A549 (cell line): ENCODE results near the gene SAMM50. TPM values are rescaled to one million over a fixed set of nuclear protein-coding genes. Genes with fewer than 3 reads are reported as not detected.

ENCODE experiments used
- ATAC-seq, 2 experiments: fragments of 200-7000 bp in 1 of 2; fragments of >200 bp in 1 of 2; cut with Nextera tagmentation in 1 of 2; cut with Tn5 transposase in 1 of 2; 3 replicates each; pipeline versions ENCODE4 v1.8.0 to v1.9.1; 2018 to 2020; ENCODE audit warnings: mild to moderate bottlenecking in 1 of 2, moderate library complexity in 1 of 2
- CTCF ChIA-PET: fragments of 300-600 bp; sonication (Branson Sonifier 250); formaldehyde crosslinking; extraction: SDS; loops from one replicate; lab custom pipeline; 2021; ENCODE audit warnings: antibody characterized with exemption, inconsistent platforms; lab: Yijun Ruan, JAX
- POLR2A ChIA-PET: fragments of 350-600 bp; formaldehyde crosslinking; extraction: SDS; loops from one replicate; lab custom pipeline; 2021; ENCODE audit warnings: antibody characterized with exemption, inconsistent platforms; lab: Yijun Ruan, JAX
- DNase-seq, 2 experiments: peaks; one replicate each; pipeline versions ENCODE4 v3.0.0 to v3.0.0-alpha.2; 2011 to 2016; ENCODE audit warnings: low read depth in 1 of 2, low spot score in 1 of 2
- FAIRE-seq: peaks from 2 replicates; lab custom pipeline; 2011; peaks lifted over from hg19 to GRCh38; lab: Jason Lieb, UNC
- H3K27ac ChIP-seq, 2 experiments: fragments of >200 bp; sonication (Bioruptor Twin); formaldehyde crosslinking; 3 replicates each; pipeline ENCODE4 v1.5.1; 2016 to 2017
- H3K4me1 ChIP-seq: fragments of >200 bp; sonication (Bioruptor Twin); formaldehyde crosslinking; 3 replicates; pipeline ENCODE4 v1.6.1; 2016
- H3K4me2 ChIP-seq: fragments of >200 bp; sonication (Bioruptor Twin); formaldehyde crosslinking; 3 replicates; pipeline ENCODE4 v1.6.1; 2016
- H3K4me3 ChIP-seq: fragments of >200 bp; sonication (Bioruptor Twin); formaldehyde crosslinking; 3 replicates; pipeline ENCODE4 v1.5.1; 2016
- H3K9me3 ChIP-seq: fragments of >200 bp; sonication (Bioruptor Twin); formaldehyde crosslinking; 3 replicates; pipeline ENCODE4 v1.6.1; 2016
- CBX8 ChIP-seq: fragments of 200-600 bp; sonication (generic); IDR thresholded peaks from 2 replicates; pipeline ENCODE4 v1.6.1; 2016
- EHF ChIP-seq: fragments of 250-450 bp; sonication (Bioruptor Pico); IDR thresholded peaks from 2 replicates; pipeline ENCODE4 v1.5.0; 2020; ENCODE audit warnings: mild to moderate bottlenecking
- EHMT2 ChIP-seq: fragments of 200-600 bp; sonication (generic); IDR thresholded peaks from 2 replicates; pipeline ENCODE4 v1.6.1; 2016; ENCODE audit warnings: antibody characterized with exemption, low read depth, mild to moderate bottlenecking, moderate library complexity
- EP300 ChIP-seq, 2 experiments: fragments of >200 bp; sonication (Bioruptor Twin); formaldehyde crosslinking; IDR thresholded peaks; 2 replicates in 1 of 2; 3 replicates in 1 of 2; pipeline ENCODE4 v1.6.1; 2016 to 2017
- FOSB ChIP-seq: fragments of 250-450 bp; sonication (Bioruptor Pico); IDR thresholded peaks from 2 replicates; pipeline ENCODE4 v1.5.0; 2020; ENCODE audit warnings: mild to moderate bottlenecking, moderate library complexity
- GATA3 ChIP-seq: IDR thresholded peaks from 2 replicates; pipeline ENCODE4 v1.6.1; 2012; ENCODE audit warnings: borderline replicate concordance
- HDAC2 ChIP-seq: fragments of 200-600 bp; sonication (generic); IDR thresholded peaks from 2 replicates; pipeline ENCODE4 v1.6.1; 2016
- HOXB13 ChIP-seq: fragments of 250-450 bp; sonication (Bioruptor Pico); IDR thresholded peaks from 2 replicates; pipeline ENCODE4 v1.5.0; 2020; ENCODE audit warnings: low read depth, mild to moderate bottlenecking, moderate library complexity
- JUN ChIP-seq, 2 experiments: fragments of >200 bp; sonication (Bioruptor Twin); formaldehyde crosslinking; IDR thresholded peaks; 2 replicates in 1 of 2; 3 replicates in 1 of 2; pipeline ENCODE4 v1.6.1; 2016 to 2017
- JUNB ChIP-seq: fragments of >200 bp; sonication (Bioruptor Twin); formaldehyde crosslinking; IDR thresholded peaks from 2 replicates; pipeline ENCODE4 v1.6.1; 2016
- KDM5A ChIP-seq: fragments of 200-600 bp; sonication (generic); IDR thresholded peaks from 2 replicates; pipeline ENCODE4 v1.6.1; 2016; ENCODE audit warnings: antibody characterized with exemption, mild to moderate bottlenecking
- MYC ChIP-seq: IDR thresholded peaks from 2 replicates; pipeline ENCODE4 v1.6.1; 2012; ENCODE audit warnings: mild to moderate bottlenecking, inconsistent platforms, low read length, improper control_type of control experiment, borderline replicate concordance
- NFE2L2 ChIP-seq: fragments of 150-350 bp; conservative IDR thresholded peaks from 2 replicates; pipeline ENCODE4 v1.6.1; 2014; ENCODE audit warnings: low read length
- NR3C1 ChIP-seq: fragments of >200 bp; sonication (Bioruptor Twin); formaldehyde crosslinking; IDR thresholded peaks from 3 replicates; pipeline ENCODE4 v1.6.1; 2017
- POLR2A ChIP-seq: IDR thresholded peaks from 2 replicates; pipeline ENCODE4 v1.6.1; 2012; ENCODE audit warnings: mild to moderate bottlenecking, low read length
- POLR2AphosphoS2 ChIP-seq: conservative IDR thresholded peaks from 2 replicates; pipeline ENCODE4 v1.6.1; 2012; ENCODE audit warnings: low read length, improper control_type of control experiment, inconsistent platforms
- RAD21 ChIP-seq, 2 experiments: fragments of >200 bp in 1 of 2; sonication (Bioruptor Twin) in 1 of 2; formaldehyde crosslinking in 1 of 2; IDR thresholded peaks in 1 of 2; conservative IDR thresholded peaks in 1 of 2; 2 replicates in 1 of 2; 3 replicates in 1 of 2; pipeline ENCODE4 v1.6.1; 2012 to 2018; ENCODE audit warnings: inconsistent platforms in 1 of 2
- RFX5 ChIP-seq: fragments of 450-650 bp; IDR thresholded peaks from 2 replicates; pipeline ENCODE4 v1.7.1; 2014; ENCODE audit warnings: antibody characterized with exemption, mild to moderate bottlenecking, moderate library complexity
- SMC3 ChIP-seq: fragments of >200 bp; sonication (Bioruptor Twin); formaldehyde crosslinking; IDR thresholded peaks from 3 replicates; pipeline ENCODE4 v1.6.1; 2018; ENCODE audit warnings: inconsistent platforms
- SREBF2 ChIP-seq: fragments of 450-650 bp; IDR thresholded peaks from 2 replicates; pipeline ENCODE4 v1.6.1; 2014; ENCODE audit warnings: mild to moderate bottlenecking, moderate library complexity
- TP53 ChIP-seq: fragments of 250-450 bp; sonication (Bioruptor Pico); IDR thresholded peaks from 2 replicates; pipeline ENCODE4 v1.5.0; 2021; ENCODE audit warnings: mild to moderate bottlenecking, moderate library complexity
- ZC3H11A ChIP-seq: fragments of 450-650 bp; IDR thresholded peaks from 2 replicates; pipeline ENCODE4 v1.6.1; 2014; ENCODE audit warnings: antibody characterized with exemption, mild to moderate bottlenecking
- ZFP36 ChIP-seq: fragments of 450-650 bp; IDR thresholded peaks from 2 replicates; pipeline ENCODE4 v1.6.1; 2014; ENCODE audit warnings: borderline replicate concordance; ENCODE audit not compliant: partially characterized antibody
- ZSCAN20 ChIP-seq: fragments of 250-450 bp; sonication (Bioruptor Pico); IDR thresholded peaks from 2 replicates; pipeline ENCODE4 v1.8.0; 2022; ENCODE audit warnings: mild to moderate bottlenecking, moderate library complexity
- WGBS: methylation state at CpG from one replicate; pipeline ENCODE4 v1.1.6; 2017; ENCODE audit errors: missing lambda C conversion rate; 5-methylcytosine and 5-hydroxymethylcytosine counted together
- polyA plus RNA-seq, 4 experiments: library from polyadenylated mRNA; depleted of rRNA in 3 of 4; stranded (reverse); fragments of >200 nt; fragmentation: RNase III in 1 of 4; extraction: RNeasy Plus Mini Kit Qiagen cat#74134 plus additional on column Dnase treatment in 1 of 4; gene quantifications; 2 replicates in 3 of 4; 3 replicates in 1 of 4; pipeline ENCODE4 v1.2.3, GENCODE V29; 2011 to 2017
- TF ChIP-seq, protein P1 (sequence below): fragments of 200-600 bp; sonication (generic); IDR thresholded peaks from 2 replicates; pipeline ENCODE4 v1.6.1; 2016; ENCODE audit warnings: antibody characterized with exemption, mild to moderate bottlenecking, moderate library complexity
- TF ChIP-seq, protein P2 (sequence below): fragments of >200 bp; sonication (Bioruptor Twin); formaldehyde crosslinking; IDR thresholded peaks from 3 replicates; pipeline ENCODE4 v1.5.1; 2016
- TF ChIP-seq, protein P3 (sequence below): fragments of 150-350 bp; IDR thresholded peaks from 2 replicates; pipeline ENCODE4 v1.6.1; 2014; ENCODE audit warnings: low read depth, mild to moderate bottlenecking, low read length
- TF ChIP-seq, protein P4 (sequence below): IDR thresholded peaks from 2 replicates; pipeline ENCODE4 v1.6.1; 2012

The SAMM50 gene
- polyA plus RNA-seq, 2 of the 4 experiments (the other 2 are of a cell fraction): 49.3 to 51.4 TPM

DNA sequence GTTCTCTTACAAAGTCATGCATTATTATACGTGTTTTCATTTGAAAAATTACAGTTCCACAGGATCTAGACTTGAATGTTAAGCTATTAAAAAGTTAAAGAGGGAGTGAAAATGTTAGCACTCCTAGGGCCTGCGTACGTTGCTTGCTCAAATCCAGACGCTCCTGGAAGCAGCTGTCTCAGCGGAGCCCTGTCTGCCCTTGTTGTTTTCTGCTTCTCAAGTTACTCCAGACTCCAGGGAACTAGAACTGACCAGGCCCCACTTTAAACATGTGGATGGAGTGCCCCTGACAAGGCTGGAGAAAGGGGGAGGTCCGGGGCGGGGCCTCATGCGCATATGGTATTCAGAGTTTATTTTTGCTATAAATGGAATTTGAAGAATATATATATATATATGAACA is 78.5 kb downstream of the SAMM50 start (continued):
- TF ChIP-seq, protein P1, sequence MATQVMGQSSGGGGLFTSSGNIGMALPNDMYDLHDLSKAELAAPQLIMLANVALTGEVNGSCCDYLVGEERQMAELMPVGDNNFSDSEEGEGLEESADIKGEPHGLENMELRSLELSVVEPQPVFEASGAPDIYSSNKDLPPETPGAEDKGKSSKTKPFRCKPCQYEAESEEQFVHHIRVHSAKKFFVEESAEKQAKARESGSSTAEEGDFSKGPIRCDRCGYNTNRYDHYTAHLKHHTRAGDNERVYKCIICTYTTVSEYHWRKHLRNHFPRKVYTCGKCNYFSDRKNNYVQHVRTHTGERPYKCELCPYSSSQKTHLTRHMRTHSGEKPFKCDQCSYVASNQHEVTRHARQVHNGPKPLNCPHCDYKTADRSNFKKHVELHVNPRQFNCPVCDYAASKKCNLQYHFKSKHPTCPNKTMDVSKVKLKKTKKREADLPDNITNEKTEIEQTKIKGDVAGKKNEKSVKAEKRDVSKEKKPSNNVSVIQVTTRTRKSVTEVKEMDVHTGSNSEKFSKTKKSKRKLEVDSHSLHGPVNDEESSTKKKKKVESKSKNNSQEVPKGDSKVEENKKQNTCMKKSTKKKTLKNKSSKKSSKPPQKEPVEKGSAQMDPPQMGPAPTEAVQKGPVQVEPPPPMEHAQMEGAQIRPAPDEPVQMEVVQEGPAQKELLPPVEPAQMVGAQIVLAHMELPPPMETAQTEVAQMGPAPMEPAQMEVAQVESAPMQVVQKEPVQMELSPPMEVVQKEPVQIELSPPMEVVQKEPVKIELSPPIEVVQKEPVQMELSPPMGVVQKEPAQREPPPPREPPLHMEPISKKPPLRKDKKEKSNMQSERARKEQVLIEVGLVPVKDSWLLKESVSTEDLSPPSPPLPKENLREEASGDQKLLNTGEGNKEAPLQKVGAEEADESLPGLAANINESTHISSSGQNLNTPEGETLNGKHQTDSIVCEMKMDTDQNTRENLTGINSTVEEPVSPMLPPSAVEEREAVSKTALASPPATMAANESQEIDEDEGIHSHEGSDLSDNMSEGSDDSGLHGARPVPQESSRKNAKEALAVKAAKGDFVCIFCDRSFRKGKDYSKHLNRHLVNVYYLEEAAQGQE: no peak
- TF ChIP-seq MYC: no peak

DNA sequence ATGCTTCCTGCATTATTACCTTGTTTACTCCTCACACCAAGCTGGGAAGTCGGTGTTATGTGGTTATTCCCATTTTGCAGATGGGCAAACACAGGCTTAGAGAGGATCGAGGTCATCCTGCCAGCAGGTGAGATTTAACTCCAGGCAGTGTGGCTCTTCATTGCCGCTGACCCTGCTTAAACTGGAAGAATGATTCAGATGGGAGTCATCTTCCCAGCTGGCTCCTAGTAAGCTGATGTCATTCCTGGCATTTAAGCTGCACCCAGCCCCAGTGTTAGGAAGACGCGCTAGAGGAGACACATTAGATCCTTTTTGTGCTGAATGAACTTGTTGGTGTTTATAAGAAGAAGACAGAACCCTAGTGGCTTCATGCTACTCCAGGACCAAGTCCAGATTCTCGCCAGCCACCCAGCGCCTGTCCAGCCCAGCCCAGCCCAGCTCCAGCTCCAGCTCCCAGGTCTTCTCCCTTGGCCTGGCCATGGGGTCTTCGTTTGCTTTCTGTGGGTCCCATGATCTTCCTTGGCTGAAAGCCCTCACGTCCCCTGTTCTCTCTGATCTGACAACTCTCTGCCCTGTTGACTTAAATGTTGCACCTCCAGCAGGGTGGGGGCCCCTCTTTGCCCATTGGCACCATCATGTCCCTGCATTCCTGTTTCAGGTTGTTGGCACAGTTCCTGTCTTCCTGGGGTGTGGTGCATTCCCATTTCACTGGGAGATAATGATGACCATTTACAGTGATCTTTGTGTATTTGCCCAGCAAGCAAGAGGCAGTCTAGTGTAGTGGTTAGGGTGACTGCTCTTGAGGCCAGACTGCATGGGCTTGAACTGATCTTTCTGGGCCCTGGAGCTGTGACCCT is 82.5 kb downstream of the SAMM50 start:
- CTCF ChIA-PET: interaction anchor here (0.8 to 1.2 kb wide), 4 partner anchors 15 to 589 kb away, joined by 3 to 6 read pairs (median 4); no protein-coding TSS in a partner anchor
- WGBS: 4% methylated on average over 9 of the region's 9 CpGs
- no peak for FAIRE-seq
- H3K4me2 ChIP-seq: peak overlapping the region; percentile 98
- no peaks in the 10 kb centered on the region for H3K9me3 ChIP-seq
- POLR2A ChIA-PET: interaction anchor here (0.8 to 0.9 kb wide), 2 partner anchors 10 to 14 kb away, joined by 3 to 4 read pairs; partner anchors contain the start of gene PARVB
- peak; percentile 66 to 84 for DNase-seq
- peak overlapping the region; percentile 81 to 86 for H3K27ac ChIP-seq
- peak overlapping the region; percentile 36; the same call in 2 of the 3 replicates for H3K4me3 ChIP-seq
- H3K4me1 ChIP-seq: peaks cover 32% of the 10 kb centered on the region
- ATAC-seq: peak; percentile 99 to 100
- no peak for TF ChIP-seq ZC3H11A
- TF ChIP-seq JUNB: peak; percentile 76
- TF ChIP-seq SREBF2: no peak
- TF ChIP-seq RAD21 (conservative IDR thresholded peaks at IDR 0.05 in 1 of 2, IDR thresholded peaks at IDR 0.05 in 1 of 2): no peak
- peak; percentile 46; the same call in 1 of the 2 replicates for TF ChIP-seq GATA3
- no peak for TF ChIP-seq POLR2AphosphoS2
- TF ChIP-seq NFE2L2: no peak
- TF ChIP-seq NR3C1: no peak
- TF ChIP-seq EHF (CRISPR knock-in tag): no peak
- TF ChIP-seq ZFP36: no peak
- no peak for TF ChIP-seq HDAC2
- no peak for TF ChIP-seq KDM5A
- no peak for TF ChIP-seq TP53
- TF ChIP-seq FOSB (CRISPR knock-in tag): no peak
- no peak for TF ChIP-seq EP300 (IDR thresholded peaks at IDR 0.05)
- TF ChIP-seq POLR2A: no peak
- TF ChIP-seq, protein P2, sequence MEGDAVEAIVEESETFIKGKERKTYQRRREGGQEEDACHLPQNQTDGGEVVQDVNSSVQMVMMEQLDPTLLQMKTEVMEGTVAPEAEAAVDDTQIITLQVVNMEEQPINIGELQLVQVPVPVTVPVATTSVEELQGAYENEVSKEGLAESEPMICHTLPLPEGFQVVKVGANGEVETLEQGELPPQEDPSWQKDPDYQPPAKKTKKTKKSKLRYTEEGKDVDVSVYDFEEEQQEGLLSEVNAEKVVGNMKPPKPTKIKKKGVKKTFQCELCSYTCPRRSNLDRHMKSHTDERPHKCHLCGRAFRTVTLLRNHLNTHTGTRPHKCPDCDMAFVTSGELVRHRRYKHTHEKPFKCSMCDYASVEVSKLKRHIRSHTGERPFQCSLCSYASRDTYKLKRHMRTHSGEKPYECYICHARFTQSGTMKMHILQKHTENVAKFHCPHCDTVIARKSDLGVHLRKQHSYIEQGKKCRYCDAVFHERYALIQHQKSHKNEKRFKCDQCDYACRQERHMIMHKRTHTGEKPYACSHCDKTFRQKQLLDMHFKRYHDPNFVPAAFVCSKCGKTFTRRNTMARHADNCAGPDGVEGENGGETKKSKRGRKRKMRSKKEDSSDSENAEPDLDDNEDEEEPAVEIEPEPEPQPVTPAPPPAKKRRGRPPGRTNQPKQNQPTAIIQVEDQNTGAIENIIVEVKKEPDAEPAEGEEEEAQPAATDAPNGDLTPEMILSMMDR: no peak
- no peak for TF ChIP-seq SMC3
- TF ChIP-seq JUN (IDR thresholded peaks at IDR 0.05): 0 out of 5 replicates have a peak, but pooled peaks of 1 of the 2 experiments have one; percentile 46
- no peak for TF ChIP-seq HOXB13 (CRISPR knock-in tag)
- TF ChIP-seq RFX5: no peak
- TF ChIP-seq, protein P3, sequence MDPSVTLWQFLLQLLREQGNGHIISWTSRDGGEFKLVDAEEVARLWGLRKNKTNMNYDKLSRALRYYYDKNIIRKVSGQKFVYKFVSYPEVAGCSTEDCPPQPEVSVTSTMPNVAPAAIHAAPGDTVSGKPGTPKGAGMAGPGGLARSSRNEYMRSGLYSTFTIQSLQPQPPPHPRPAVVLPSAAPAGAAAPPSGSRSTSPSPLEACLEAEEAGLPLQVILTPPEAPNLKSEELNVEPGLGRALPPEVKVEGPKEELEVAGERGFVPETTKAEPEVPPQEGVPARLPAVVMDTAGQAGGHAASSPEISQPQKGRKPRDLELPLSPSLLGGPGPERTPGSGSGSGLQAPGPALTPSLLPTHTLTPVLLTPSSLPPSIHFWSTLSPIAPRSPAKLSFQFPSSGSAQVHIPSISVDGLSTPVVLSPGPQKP: no peak
- TF ChIP-seq CBX8: no peak
- no peak for TF ChIP-seq ZSCAN20 (CRISPR knock-in tag)
- TF ChIP-seq MYC: no peak
- TF ChIP-seq EHMT2: no peak
- TF ChIP-seq, protein P1: no peak
- TF ChIP-seq, protein P4, sequence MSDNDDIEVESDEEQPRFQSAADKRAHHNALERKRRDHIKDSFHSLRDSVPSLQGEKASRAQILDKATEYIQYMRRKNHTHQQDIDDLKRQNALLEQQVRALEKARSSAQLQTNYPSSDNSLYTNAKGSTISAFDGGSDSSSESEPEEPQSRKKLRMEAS: peak; percentile 41; the same call in 1 of the 2 replicates
